Fibroblast of lung (primary cell): ENCODE data around the gene ZNF512B. TPM values are rescaled to one million over a fixed set of nuclear protein-coding genes. Genes with fewer than 3 reads are reported as not detected.

Source experiments
- DNase-seq, 2 donors: peaks; one replicate each; pipeline versions ENCODE4 v3.0.0 to v3.0.0-alpha.2; 2010; ENCODE audit warnings: low read depth in 2 of 2
- H2AFZ ChIP-seq: 2 replicates; pipeline ENCODE4 v1.5.1; 2012; ENCODE audit warnings: low read length, control low read depth, inconsistent platforms
- H3K27ac ChIP-seq: 2 replicates; pipeline ENCODE4 v1.5.1; 2011; ENCODE audit warnings: low read length, control low read depth; ENCODE audit not compliant: insufficient read depth
- H3K27me3 ChIP-seq: 2 replicates; pipeline ENCODE4 v1.5.1; 2011; ENCODE audit warnings: mild to moderate bottlenecking, low read length; ENCODE audit not compliant: control insufficient read depth, insufficient read depth
- H3K36me3 ChIP-seq: 2 replicates; pipeline ENCODE4 v1.5.1; 2011; ENCODE audit warnings: low read length; ENCODE audit not compliant: control insufficient read depth, insufficient read depth
- H3K4me1 ChIP-seq: 2 replicates; pipeline ENCODE4 v1.5.1; 2011; ENCODE audit warnings: low read length; ENCODE audit not compliant: control insufficient read depth, insufficient read depth; ENCODE audit errors: extremely low read depth
- H3K4me2 ChIP-seq: 2 replicates; pipeline ENCODE4 v1.5.1; 2011; ENCODE audit warnings: low read length, control low read depth; ENCODE audit not compliant: insufficient read depth; ENCODE audit errors: extremely low read depth
- H3K4me3 ChIP-seq, 4 experiments: fragments of 200-600 bp in 1 of 4; sonication (generic) in 1 of 4; replicated peaks in 1 of 4; 2 replicates each; pipeline ENCODE4 v1.5.1; 2011 to 2016; ENCODE audit warnings: low read length in 4 of 4, low read depth in 3 of 4, mild to moderate bottlenecking in 3 of 4, control low read depth in 2 of 4, inconsistent platforms in 1 of 4, mixed read lengths in 1 of 4; ENCODE audit not compliant: insufficient read depth in 1 of 4; ENCODE audit errors: control extremely low read depth in 1 of 4
- H3K79me2 ChIP-seq: 2 replicates; pipeline ENCODE4 v1.5.1; 2012; ENCODE audit warnings: mild to moderate bottlenecking, low read length, inconsistent platforms; ENCODE audit not compliant: control insufficient read depth, insufficient read depth
- H3K9ac ChIP-seq: 2 replicates; pipeline ENCODE4 v1.5.1; 2011; ENCODE audit warnings: mild to moderate bottlenecking, low read length, control low read depth; ENCODE audit not compliant: insufficient read depth
- H3K9me3 ChIP-seq: 2 replicates; pipeline ENCODE4 v1.5.1; 2012; ENCODE audit warnings: low read depth, low read length; ENCODE audit not compliant: control insufficient read depth, insufficient read depth
- H4K20me1 ChIP-seq: 2 replicates; pipeline ENCODE4 v1.5.1; 2011; ENCODE audit warnings: low read length; ENCODE audit not compliant: control insufficient read depth, insufficient read depth; ENCODE audit errors: extremely low read depth
- CTCF ChIP-seq, 2 donors: IDR thresholded peaks in 1 of 2; conservative IDR thresholded peaks in 1 of 2; 1 replicate in 1 of 2; 2 replicates in 1 of 2; pipeline ENCODE4 v1.5.1; 2011 to 2012; ENCODE audit warnings: low read length in 2 of 2, control low read depth in 1 of 2, inconsistent platforms in 1 of 2, low read depth in 1 of 2, mild to moderate bottlenecking in 1 of 2
- EZH2 ChIP-seq: IDR thresholded peaks from 2 replicates; pipeline ENCODE4 v1.5.1; 2012; ENCODE audit warnings: low read length, control low read depth, mild to moderate bottlenecking; ENCODE audit errors: missing control alignments
- polyA plus RNA-seq, 2 donors: library from polyadenylated mRNA; depleted of rRNA in 1 of 2; stranded (reverse) in 1 of 2; unstranded in 1 of 2; fragments of >200 nt; gene quantifications; 2 replicates each; pipeline ENCODE4 v1.2.1, GENCODE V29; 2011 to 2012; ENCODE audit warnings: missing spikeins in 1 of 2
- total RNA-seq: library from RNA; depleted of rRNA; stranded (reverse); fragments of >200 nt; gene quantifications from 2 replicates; pipeline ENCODE4 v1.2.1, GENCODE V29; 2014

Gene ZNF512B
- total and polyA plus RNA-seq, 2 donors (not counting 1 experiment from before 2014, with no cell fraction given), result 3.5 to 8.4 TPM

GRCh38 chr20:63923651-63924050 is 46.1 kb downstream of the ZNF512B start:
- H3K9me3 ChIP-seq, result no peaks in the 10 kb centered on the region
- H4K20me1 ChIP-seq, result no peaks in the 10 kb centered on the region
- no peak overlapping the region for H3K9ac ChIP-seq
- no peak overlapping the region for H3K27ac ChIP-seq
- H3K27me3 ChIP-seq, result no peaks in the 10 kb centered on the region
- H3K4me3 ChIP-seq, result no peak overlapping the region
- no peak overlapping the region for H3K4me2 ChIP-seq
- H2AFZ ChIP-seq, result no peak overlapping the region
- H3K36me3 ChIP-seq, result peaks cover 7% of the 10 kb centered on the region
- TF ChIP-seq CTCF (conservative IDR thresholded peaks at IDR 0.05 in 1 of 2, IDR thresholded peaks at IDR 0.05 in 1 of 2; ENCODE audit: low read depth in 1 of 2, low read length in 2 of 2) (no peak), EZH2 (no peak)
- no peaks in the 10 kb centered on the region for H3K4me1 ChIP-seq
- DNase-seq, result no peak
- peaks cover 34% of the 10 kb centered on the region for H3K79me2 ChIP-seq

GRCh38 chr20:63920226-63920625 is 49.5 kb downstream of the ZNF512B start:
- H3K27ac ChIP-seq, result no peak overlapping the region
- H3K9ac ChIP-seq, result no peak overlapping the region
- H3K4me3 ChIP-seq, result no peak overlapping the region
- peaks cover 2% of the 10 kb centered on the region for H3K36me3 ChIP-seq
- no peak overlapping the region for H2AFZ ChIP-seq
- H4K20me1 ChIP-seq, result no peaks in the 10 kb centered on the region
- TF ChIP-seq EZH2 (no peak), CTCF (conservative IDR thresholded peaks at IDR 0.05 in 1 of 2, IDR thresholded peaks at IDR 0.05 in 1 of 2; ENCODE audit: low read depth in 1 of 2, low read length in 2 of 2) (no peak)
- no peak for DNase-seq
- H3K9me3 ChIP-seq, result no peaks in the 10 kb centered on the region
- no peaks in the 10 kb centered on the region for H3K4me1 ChIP-seq
- H3K4me2 ChIP-seq, result no peak overlapping the region
- no peaks in the 10 kb centered on the region for H3K27me3 ChIP-seq
- peaks cover 43% of the 10 kb centered on the region for H3K79me2 ChIP-seq

DNA sequence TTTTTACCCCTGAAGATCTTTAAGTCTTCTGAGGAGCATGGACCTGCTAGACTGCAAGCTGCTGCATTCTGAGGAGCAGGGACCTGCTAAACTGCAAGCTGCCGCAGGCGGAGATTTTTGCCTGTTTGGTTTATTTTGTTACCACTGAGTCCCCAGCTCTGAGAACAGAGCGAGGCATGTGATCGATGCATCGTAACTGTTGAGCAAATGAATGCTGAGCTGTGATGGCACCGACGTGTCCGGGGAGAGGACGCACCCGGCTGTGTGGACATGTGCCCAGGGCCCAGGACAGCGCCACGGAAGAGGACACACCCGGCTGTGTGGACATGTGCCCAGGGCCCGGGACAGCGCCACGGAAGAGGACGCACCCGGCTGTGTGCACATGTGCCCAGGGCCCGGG is 50.6 kb downstream of the ZNF512B start:
- Histone ChIP-seq H3K4me1 (no peaks in the 10 kb centered on the region), H3K4me3 (no peak overlapping the region), H4K20me1 (no peaks in the 10 kb centered on the region), H3K9ac (no peak overlapping the region), H3K27ac (no peak overlapping the region), H3K9me3 (no peaks in the 10 kb centered on the region), H3K79me2 (peaks cover 36% of the 10 kb centered on the region), H3K4me2 (no peak overlapping the region), H2AFZ (no peak overlapping the region), H3K27me3 (no peaks in the 10 kb centered on the region), H3K36me3 (peaks cover 2% of the 10 kb centered on the region)
- no peak for TF ChIP-seq CTCF (conservative IDR thresholded peaks at IDR 0.05 in 1 of 2, IDR thresholded peaks at IDR 0.05 in 1 of 2; ENCODE audit: low read depth in 1 of 2, low read length in 2 of 2)
- no peak for TF ChIP-seq EZH2
- no peak for DNase-seq
